IMR-90 (cell line): ENCODE measurements around the gene CTTN. TPM values are rescaled to one million over a fixed set of nuclear protein-coding genes. Genes with fewer than 3 reads are reported as not detected.

ENCODE experiments used
- ATAC-seq: fragments of 200-7000 bp; cut with Tn5 transposase; 2 replicates; pipeline ENCODE4 v1.9.1; 2020; ENCODE audit warnings: low read depth, mild to moderate bottlenecking, moderate library complexity
- BruUV-seq: library from RNA; stranded (reverse); fragments of 400-500 nt; replicated peaks from 2 replicates; lab custom pipeline; 2021; lab: Mats Ljungman, UMichigan
- CTCF ChIA-PET: fragments of 300-600 bp; formaldehyde crosslinking; extraction: SDS; loops from one replicate; lab custom pipeline; 2021; ENCODE audit warnings: antibody characterized with exemption; lab: Yijun Ruan, JAX
- POLR2A ChIA-PET: fragments of 300-600 bp; sonication (Branson Sonifier 250); formaldehyde crosslinking; loops from one replicate; lab custom pipeline; 2022; ENCODE audit warnings: antibody characterized with exemption; ENCODE audit not compliant: unreplicated experiment; lab: Charles Lee
- DNase-seq: peaks from one replicate; pipeline ENCODE4 v3.0.0; 2013
- H2AFZ ChIP-seq: replicated peaks from 2 replicates; pipeline ENCODE3; 2013; ENCODE audit warnings: low read length, mild to moderate bottlenecking; ENCODE audit not compliant: poor library complexity
- H2AK5ac ChIP-seq: 2 replicates; pipeline ENCODE4 v1.6.1; 2013; ENCODE audit warnings: low read depth, low read length, inconsistent platforms
- H2AK9ac ChIP-seq: replicated peaks from 2 replicates; pipeline ENCODE3; 2013; ENCODE audit warnings: mild to moderate bottlenecking, low read depth, low read length, moderate library complexity; ENCODE audit not compliant: poor library complexity
- H2BK120ac ChIP-seq: 2 replicates; pipeline ENCODE4 v1.6.1; 2013; ENCODE audit warnings: low read depth, low read length, inconsistent platforms
- H2BK15ac ChIP-seq: 3 replicates; pipeline ENCODE4 v1.6.1; 2013; ENCODE audit warnings: low read depth, low read length, inconsistent platforms
- H2BK20ac ChIP-seq: 2 replicates; pipeline ENCODE4 v1.6.1; 2013; ENCODE audit warnings: low read depth, mild to moderate bottlenecking, inconsistent platforms, low read length, moderate library complexity
- H2BK5ac ChIP-seq: 2 replicates; pipeline ENCODE4 v1.6.1; 2013; ENCODE audit warnings: mild to moderate bottlenecking, low read depth, low read length, inconsistent platforms; ENCODE audit not compliant: poor library complexity, severe bottlenecking
- H3K14ac ChIP-seq: replicated peaks from 2 replicates; pipeline ENCODE4 v1.6.1; 2013; ENCODE audit warnings: low read depth, low read length, inconsistent platforms
- H3K18ac ChIP-seq: 2 replicates; pipeline ENCODE4 v1.6.1; 2013; ENCODE audit warnings: low read depth, low read length, control low read depth
- H3K23ac ChIP-seq: 2 replicates; pipeline ENCODE4 v1.6.1; 2013; ENCODE audit warnings: low read depth, low read length, inconsistent platforms
- H3K27ac ChIP-seq: 2 replicates; pipeline ENCODE4 v1.5.1; 2013; ENCODE audit warnings: mild to moderate bottlenecking, control low read depth, low read length; ENCODE audit not compliant: insufficient read depth
- H3K27me3 ChIP-seq: 2 replicates; pipeline ENCODE4 v1.6.1; 2013; ENCODE audit warnings: low read length; ENCODE audit not compliant: control insufficient read depth, insufficient read depth
- H3K36me3 ChIP-seq: 2 replicates; pipeline ENCODE4 v1.6.1; 2013; ENCODE audit warnings: low read length, mixed read lengths; ENCODE audit not compliant: control insufficient read depth, insufficient read depth
- H3K4ac ChIP-seq: 2 replicates; pipeline ENCODE4 v1.6.1; 2013; ENCODE audit warnings: low read depth, low read length, inconsistent platforms
- H3K4me1 ChIP-seq: 2 replicates; pipeline ENCODE4 v1.6.1; 2013; ENCODE audit warnings: low read length, mixed read lengths; ENCODE audit not compliant: control insufficient read depth, insufficient read depth
- H3K4me2 ChIP-seq: 2 replicates; pipeline ENCODE4 v1.6.1; 2013; ENCODE audit warnings: low read depth, mild to moderate bottlenecking, control low read depth, low read length, moderate library complexity
- H3K4me3 ChIP-seq: 2 replicates; pipeline ENCODE4 v1.5.1; 2013; ENCODE audit warnings: low read depth, mild to moderate bottlenecking, control low read depth, low read length, moderate library complexity; ENCODE audit not compliant: insufficient read depth
- H3K56ac ChIP-seq: 2 replicates; pipeline ENCODE4 v1.6.1; 2013; ENCODE audit warnings: low read length, inconsistent platforms; ENCODE audit not compliant: insufficient read depth; ENCODE audit errors: extremely low read depth
- H3K79me1 ChIP-seq, 2 experiments: 2 replicates each; pipeline ENCODE4 v1.6.1; 2013; ENCODE audit warnings: low read length in 2 of 2, inconsistent platforms in 1 of 2, low read depth in 1 of 2
- H3K9ac ChIP-seq: 2 replicates; pipeline ENCODE4 v1.6.1; 2013; ENCODE audit warnings: low read depth, low read length, control low read depth
- H3K9me1 ChIP-seq: 2 replicates; pipeline ENCODE4 v1.6.1; 2013; ENCODE audit warnings: low read length, inconsistent platforms; ENCODE audit not compliant: insufficient read depth
- H3K9me3 ChIP-seq: 2 replicates; pipeline ENCODE4 v1.6.1; 2013; ENCODE audit warnings: low read length; ENCODE audit not compliant: control insufficient read depth, insufficient read depth
- H4K20me1 ChIP-seq: 2 replicates; pipeline ENCODE4 v1.6.1; 2013; ENCODE audit warnings: low read length, inconsistent platforms; ENCODE audit not compliant: insufficient read depth
- H4K5ac ChIP-seq: 2 replicates; pipeline ENCODE4 v1.6.1; 2013; ENCODE audit warnings: mild to moderate bottlenecking, low read depth, low read length, control low read depth
- H4K8ac ChIP-seq, 2 experiments: 2 replicates each; pipeline ENCODE4 v1.6.1; 2013; ENCODE audit warnings: low read depth in 2 of 2, low read length in 2 of 2, control low read depth in 1 of 2, inconsistent platforms in 1 of 2
- H4K91ac ChIP-seq: 2 replicates; pipeline ENCODE4 v1.6.1; 2013; ENCODE audit warnings: low read depth, low read length, inconsistent platforms; ENCODE audit not compliant: insufficient read depth
- BHLHE40 ChIP-seq: fragments of 150-350 bp; IDR thresholded peaks from 2 replicates; pipeline ENCODE4 v1.6.1; 2016; ENCODE audit warnings: mild to moderate bottlenecking, low read depth, low read length
- MAFK ChIP-seq: IDR thresholded peaks from 2 replicates; pipeline ENCODE4 v1.6.1; 2012; ENCODE audit warnings: low read depth, low read length, improper control_type of control experiment
- MXI1 ChIP-seq: IDR thresholded peaks from 2 replicates; pipeline ENCODE4 v1.6.1; 2012; ENCODE audit warnings: low read depth, mild to moderate bottlenecking, low read length, moderate library complexity, borderline replicate concordance
- NFE2L2 ChIP-seq: fragments of 150-350 bp; IDR thresholded peaks from 2 replicates; pipeline ENCODE4 v1.6.1; 2016; ENCODE audit warnings: low read depth, mild to moderate bottlenecking, low read length
- POLR2A ChIP-seq: IDR thresholded peaks from 2 replicates; pipeline ENCODE4 v1.6.1; 2012; ENCODE audit warnings: mild to moderate bottlenecking, low read depth, low read length
- RCOR1 ChIP-seq: IDR thresholded peaks from 2 replicates; pipeline ENCODE4 v1.6.1; 2012; ENCODE audit warnings: mild to moderate bottlenecking, low read length, improper control_type of control experiment; ENCODE audit not compliant: insufficient replicate concordance
- SMC3 ChIP-seq: fragments of 150-350 bp; IDR thresholded peaks from 2 replicates; pipeline ENCODE4 v1.6.1; 2016; ENCODE audit warnings: low read depth, mild to moderate bottlenecking, antibody characterized with exemption, low read length, moderate library complexity
- WGBS, 2 experiments: methylation state at CpG; one replicate each; pipeline versions ENCODE4 v1.1.5 to v1.1.7; 2013; ENCODE audit warnings: missing lambda C conversion rate in 2 of 2; ENCODE audit not compliant: insufficient read length in 1 of 2; ENCODE audit errors: extremely low coverage in 2 of 2; 5-methylcytosine and 5-hydroxymethylcytosine counted together
- dilution Hi-C: fragments of 300-500 bp; cut with HindIII; formaldehyde crosslinking; loops from one replicate; pipeline ENCODE4 v1.14.3; 2018; ENCODE audit warnings: low sequenced_read_pairs; ENCODE audit not compliant: unreplicated experiment
- in situ Hi-C: fragments of 300-500 bp; cut with MboI; formaldehyde crosslinking; loops from 3 replicates; pipeline ENCODE4 v1.14.3; 2019; ENCODE audit warnings: low sequenced_read_pairs, inconsistent platforms, mixed read lengths
- intact Hi-C: fragments of 100-400 bp; cut with micrococcal nuclease; formaldehyde crosslinking; loops from 2 replicates; pipeline ENCODE4 v1.10.0; 2022
- polyA plus RNA-seq, 3 experiments: library from polyadenylated mRNA; depleted of rRNA; stranded (reverse); fragments of >200 nt; gene quantifications; 2 replicates each; pipeline ENCODE4 v1.2.3, GENCODE V29; 2012; ENCODE audit warnings: low replicate concordance in 1 of 3
- total RNA-seq: library from RNA; depleted of rRNA; stranded (reverse); fragments of >200 nt; gene quantifications from 2 replicates; pipeline ENCODE4 v1.2.3, GENCODE V29; 2012
- TF ChIP-seq, protein P1 (sequence below): fragments of 150-350 bp; IDR thresholded peaks from 2 replicates; pipeline ENCODE4 v1.6.1; 2016; ENCODE audit warnings: low read depth, mild to moderate bottlenecking, low read length, moderate library complexity, borderline replicate concordance
- TF ChIP-seq, protein P2 (sequence below): fragments of 150-350 bp; IDR thresholded peaks from 2 replicates; pipeline ENCODE4 v1.6.1; 2017; ENCODE audit warnings: mild to moderate bottlenecking, antibody characterized with exemption, low read length, low read depth
- TF ChIP-seq, protein P3 (sequence below): conservative IDR thresholded peaks from 2 replicates; pipeline ENCODE4 v1.5.1; 2012; ENCODE audit warnings: mild to moderate bottlenecking, low read depth, low read length, improper control_type of control experiment

The CTTN gene
- total and polyA plus RNA-seq, 2 of the 4 experiments (the other 2 are of a cell fraction), result 287 to 296 TPM

DNA sequence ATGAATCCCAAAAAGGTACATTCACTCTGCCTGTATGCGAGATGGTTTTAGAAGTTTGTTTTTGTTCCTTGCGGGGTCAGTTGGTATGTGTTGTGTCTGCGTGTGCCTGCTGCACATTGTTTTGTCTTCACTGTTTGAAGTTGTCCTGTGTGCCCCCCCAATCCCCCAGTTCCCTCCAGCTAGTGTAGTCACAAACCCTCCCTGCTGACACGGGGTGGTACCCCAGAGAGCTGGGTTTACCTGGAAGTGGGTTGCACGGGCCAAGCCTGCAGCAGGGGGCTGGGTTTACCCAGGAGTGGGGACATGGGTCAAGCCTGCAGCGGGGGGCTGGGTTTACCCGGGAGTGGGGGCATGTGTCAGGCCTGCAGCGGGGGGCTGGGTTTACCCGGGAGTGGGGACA is 22.2 kb downstream of the CTTN start:
- 100% methylated on average over 2 of the region's 9 CpGs; no CpG with 5 or more reads in 1 of the 2 experiments for WGBS, 2 experiments

More for the DNA sequence above, 22.2 kb downstream of the CTTN start:
- Histone ChIP-seq H4K91ac (no peak overlapping the region), H4K20me1 (peaks cover 86% of the 10 kb centered on the region), H3K14ac (no peak overlapping the region), H3K36me3 (peaks cover 86% of the 10 kb centered on the region), H2BK120ac (no peak overlapping the region), H4K5ac (no peak overlapping the region), H2BK5ac (no peak overlapping the region), H2AK9ac (no peak overlapping the region), H2AFZ (no peak overlapping the region), H3K56ac (no peak overlapping the region), H3K4me3 (no peak overlapping the region), H3K79me1 (peaks cover 19 to 89% of the 10 kb centered on the region in 2 experiments), H3K4me1 (peaks cover 7% of the 10 kb centered on the region), H3K27me3 (no peaks in the 10 kb centered on the region), H3K9me3 (no peaks in the 10 kb centered on the region), H3K4ac (no peak overlapping the region), H3K23ac (no peak overlapping the region), H3K9ac (no peak overlapping the region), H3K27ac (no peak overlapping the region), H4K8ac (no peak overlapping the region), H3K18ac (no peak overlapping the region), H3K4me2 (no peak overlapping the region), H2BK15ac (no peak overlapping the region), H2BK20ac (no peak overlapping the region), H2AK5ac (no peak overlapping the region), H3K9me1 (peaks cover 25% of the 10 kb centered on the region)
- CTCF ChIA-PET, result no interaction called here
- TF ChIP-seq POLR2A (no peak), MAFK (no peak), NFE2L2 (no peak), RCOR1 (no peak), BHLHE40 (no peak), MXI1 (no peak), SMC3 (no peak)
- TF ChIP-seq, protein P1, sequence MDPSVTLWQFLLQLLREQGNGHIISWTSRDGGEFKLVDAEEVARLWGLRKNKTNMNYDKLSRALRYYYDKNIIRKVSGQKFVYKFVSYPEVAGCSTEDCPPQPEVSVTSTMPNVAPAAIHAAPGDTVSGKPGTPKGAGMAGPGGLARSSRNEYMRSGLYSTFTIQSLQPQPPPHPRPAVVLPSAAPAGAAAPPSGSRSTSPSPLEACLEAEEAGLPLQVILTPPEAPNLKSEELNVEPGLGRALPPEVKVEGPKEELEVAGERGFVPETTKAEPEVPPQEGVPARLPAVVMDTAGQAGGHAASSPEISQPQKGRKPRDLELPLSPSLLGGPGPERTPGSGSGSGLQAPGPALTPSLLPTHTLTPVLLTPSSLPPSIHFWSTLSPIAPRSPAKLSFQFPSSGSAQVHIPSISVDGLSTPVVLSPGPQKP, result no peak
- TF ChIP-seq, protein P2, sequence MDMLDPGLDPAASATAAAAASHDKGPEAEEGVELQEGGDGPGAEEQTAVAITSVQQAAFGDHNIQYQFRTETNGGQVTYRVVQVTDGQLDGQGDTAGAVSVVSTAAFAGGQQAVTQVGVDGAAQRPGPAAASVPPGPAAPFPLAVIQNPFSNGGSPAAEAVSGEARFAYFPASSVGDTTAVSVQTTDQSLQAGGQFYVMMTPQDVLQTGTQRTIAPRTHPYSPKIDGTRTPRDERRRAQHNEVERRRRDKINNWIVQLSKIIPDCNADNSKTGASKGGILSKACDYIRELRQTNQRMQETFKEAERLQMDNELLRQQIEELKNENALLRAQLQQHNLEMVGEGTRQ, result no peak
- TF ChIP-seq, protein P3, sequence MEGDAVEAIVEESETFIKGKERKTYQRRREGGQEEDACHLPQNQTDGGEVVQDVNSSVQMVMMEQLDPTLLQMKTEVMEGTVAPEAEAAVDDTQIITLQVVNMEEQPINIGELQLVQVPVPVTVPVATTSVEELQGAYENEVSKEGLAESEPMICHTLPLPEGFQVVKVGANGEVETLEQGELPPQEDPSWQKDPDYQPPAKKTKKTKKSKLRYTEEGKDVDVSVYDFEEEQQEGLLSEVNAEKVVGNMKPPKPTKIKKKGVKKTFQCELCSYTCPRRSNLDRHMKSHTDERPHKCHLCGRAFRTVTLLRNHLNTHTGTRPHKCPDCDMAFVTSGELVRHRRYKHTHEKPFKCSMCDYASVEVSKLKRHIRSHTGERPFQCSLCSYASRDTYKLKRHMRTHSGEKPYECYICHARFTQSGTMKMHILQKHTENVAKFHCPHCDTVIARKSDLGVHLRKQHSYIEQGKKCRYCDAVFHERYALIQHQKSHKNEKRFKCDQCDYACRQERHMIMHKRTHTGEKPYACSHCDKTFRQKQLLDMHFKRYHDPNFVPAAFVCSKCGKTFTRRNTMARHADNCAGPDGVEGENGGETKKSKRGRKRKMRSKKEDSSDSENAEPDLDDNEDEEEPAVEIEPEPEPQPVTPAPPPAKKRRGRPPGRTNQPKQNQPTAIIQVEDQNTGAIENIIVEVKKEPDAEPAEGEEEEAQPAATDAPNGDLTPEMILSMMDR, result no peak
- POLR2A ChIA-PET, result no interaction called here
- intact Hi-C loops (no loop called here), in situ Hi-C loops (no loop called here), dilution Hi-C loops (no loop called here)
- DNase-seq (no peak), ATAC-seq (no peak)
- BruUV-seq, result no TSS peak
